OCI-LY1 (cell line): ENCODE results near the gene FAM174A.
"Not testable (repeated sequence)": the region's sequence is repeated elsewhere in the genome, so short reads cannot be mapped to it uniquely, and the experiment has no call there.

Experiments used
- H2AFZ ChIP-seq: fragments of 200-600 bp; sonication (generic), shearing (Covaris generic); 2 replicates; pipeline ENCODE4 v1.6.0; 2014; ENCODE audit warnings: antibody characterized with exemption, mild to moderate bottlenecking, low read length
- H3F3A ChIP-seq: fragments of 200-600 bp; sonication (generic), shearing (Covaris generic); 2 replicates; pipeline ENCODE4 v1.6.0; 2014; ENCODE audit warnings: mild to moderate bottlenecking, antibody characterized with exemption, low read length, moderate library complexity; ENCODE audit not compliant: insufficient read depth
- H3K27ac ChIP-seq: fragments of 200-600 bp; sonication (generic); 2 replicates; pipeline ENCODE4 v1.5.1; 2014; ENCODE audit warnings: low read length, mixed run types, mild to moderate bottlenecking, low read depth; ENCODE audit not compliant: poor library complexity, severe bottlenecking
- H3K27me3 ChIP-seq: fragments of 200-600 bp; sonication (generic); 2 replicates; pipeline ENCODE4 v1.6.0; 2014; ENCODE audit warnings: antibody characterized with exemption, mild to moderate bottlenecking, low read length, moderate library complexity; ENCODE audit not compliant: insufficient read depth
- H3K36me3 ChIP-seq: fragments of 200-600 bp; sonication (generic); 2 replicates; pipeline ENCODE4 v1.6.1; 2014; ENCODE audit warnings: mild to moderate bottlenecking, antibody characterized with exemption, low read length, moderate library complexity, mixed read lengths; ENCODE audit not compliant: insufficient read depth
- H3K4me1 ChIP-seq: fragments of 200-600 bp; sonication (generic); 2 replicates; pipeline ENCODE4 v1.5.1; 2014; ENCODE audit warnings: mild to moderate bottlenecking, low read length, moderate library complexity; ENCODE audit not compliant: insufficient read depth, severe bottlenecking
- H3K4me2 ChIP-seq: fragments of 200-600 bp; sonication (generic), shearing (Covaris generic); 2 replicates; pipeline ENCODE4 v1.6.1; 2014; ENCODE audit warnings: low read length
- H3K4me3 ChIP-seq: fragments of 200-600 bp; sonication (generic); 2 replicates; pipeline ENCODE4 v1.5.1; 2014; ENCODE audit warnings: low read length, low read depth, mild to moderate bottlenecking, mixed read lengths; ENCODE audit not compliant: poor library complexity, severe bottlenecking
- H3K79me2 ChIP-seq: fragments of 200-600 bp; shearing (Covaris generic); 2 replicates; pipeline ENCODE4 v1.6.1; 2016; ENCODE audit warnings: mixed run types, low read length, mixed read lengths; ENCODE audit not compliant: insufficient read depth
- H3K9ac ChIP-seq: fragments of 200-600 bp; sonication (generic), shearing (Covaris generic); 2 replicates; pipeline ENCODE4 v1.6.1; 2014; ENCODE audit warnings: mild to moderate bottlenecking, low read length, mixed read lengths
- H3K9me2 ChIP-seq: fragments of 200-600 bp; sonication (generic), shearing (Covaris generic); 2 replicates; pipeline ENCODE4 v1.6.1; 2014; ENCODE audit warnings: low read depth, mild to moderate bottlenecking, low read length, mixed read lengths
- H3K9me3 ChIP-seq: fragments of 200-600 bp; shearing (Covaris generic); 2 replicates; pipeline ENCODE4 v1.6.1; 2014; ENCODE audit warnings: low read length, mixed read lengths
- H4K20me1 ChIP-seq: fragments of 200-600 bp; sonication (generic), shearing (Covaris generic); 2 replicates; pipeline ENCODE4 v1.6.0; 2016; ENCODE audit warnings: mild to moderate bottlenecking, low read length; ENCODE audit not compliant: insufficient read depth
- EZH2 ChIP-seq: fragments of 200-600 bp; sonication (generic), shearing (Covaris generic); IDR thresholded peaks from 2 replicates; pipeline ENCODE4 v1.8.0; 2017; ENCODE audit warnings: borderline replicate concordance, mixed run types, mild to moderate bottlenecking, antibody characterized with exemption, low read length, moderate library complexity, mixed read lengths
- TF ChIP-seq, protein P1 (sequence below): fragments of 200-600 bp; sonication (generic), shearing (Covaris generic); IDR thresholded peaks from 2 replicates; pipeline ENCODE4 v1.5.1; 2017; ENCODE audit warnings: mild to moderate bottlenecking, antibody characterized with exemption, low read length, moderate library complexity, mixed read lengths

Gene FAM174A

GRCh38 chr5:100600298-100600994, 65.3 kb downstream of the FAM174A start:
- no peaks in the 10 kb centered on the region for H3K9me2 ChIP-seq

DNA sequence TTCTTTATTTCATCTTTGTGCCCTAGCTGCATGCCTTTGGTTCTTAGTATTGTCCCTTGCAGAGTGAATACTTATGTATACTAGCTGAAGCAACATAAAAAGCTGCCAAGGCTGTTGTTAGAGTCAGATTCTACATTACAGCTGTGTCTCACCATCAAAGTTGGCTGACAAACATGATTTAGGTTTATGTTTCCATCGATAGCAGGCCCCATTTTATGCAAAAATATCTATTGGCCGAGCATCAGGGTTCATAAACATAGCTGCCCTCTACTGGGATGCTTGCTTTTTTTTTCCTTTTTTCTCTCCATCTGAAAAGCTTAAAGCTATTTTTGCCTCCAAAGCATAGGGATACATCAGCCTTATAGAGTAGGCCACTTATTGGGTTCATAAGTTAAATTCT, 68.0 kb downstream of the FAM174A start:
- H3K9ac ChIP-seq, result no peak overlapping the region
- H3K9me2 ChIP-seq, result no peaks in the 10 kb centered on the region
- no peaks in the 10 kb centered on the region for H3K4me1 ChIP-seq
- H3K4me3 ChIP-seq, result no peak overlapping the region
- no peaks in the 10 kb centered on the region for H3K9me3 ChIP-seq
- no peaks in the 10 kb centered on the region for H4K20me1 ChIP-seq
- no peak overlapping the region for H2AFZ ChIP-seq
- no peak overlapping the region for H3K27ac ChIP-seq
- H3K4me2 ChIP-seq, result no peak overlapping the region
- H3K27me3 ChIP-seq, result 0 out of 2 replicates have a peak, but pooled peaks cover 3% of the 10 kb centered on the region
- H3K36me3 ChIP-seq, result no peaks in the 10 kb centered on the region
- no peak for TF ChIP-seq EZH2
- TF ChIP-seq, protein P1, sequence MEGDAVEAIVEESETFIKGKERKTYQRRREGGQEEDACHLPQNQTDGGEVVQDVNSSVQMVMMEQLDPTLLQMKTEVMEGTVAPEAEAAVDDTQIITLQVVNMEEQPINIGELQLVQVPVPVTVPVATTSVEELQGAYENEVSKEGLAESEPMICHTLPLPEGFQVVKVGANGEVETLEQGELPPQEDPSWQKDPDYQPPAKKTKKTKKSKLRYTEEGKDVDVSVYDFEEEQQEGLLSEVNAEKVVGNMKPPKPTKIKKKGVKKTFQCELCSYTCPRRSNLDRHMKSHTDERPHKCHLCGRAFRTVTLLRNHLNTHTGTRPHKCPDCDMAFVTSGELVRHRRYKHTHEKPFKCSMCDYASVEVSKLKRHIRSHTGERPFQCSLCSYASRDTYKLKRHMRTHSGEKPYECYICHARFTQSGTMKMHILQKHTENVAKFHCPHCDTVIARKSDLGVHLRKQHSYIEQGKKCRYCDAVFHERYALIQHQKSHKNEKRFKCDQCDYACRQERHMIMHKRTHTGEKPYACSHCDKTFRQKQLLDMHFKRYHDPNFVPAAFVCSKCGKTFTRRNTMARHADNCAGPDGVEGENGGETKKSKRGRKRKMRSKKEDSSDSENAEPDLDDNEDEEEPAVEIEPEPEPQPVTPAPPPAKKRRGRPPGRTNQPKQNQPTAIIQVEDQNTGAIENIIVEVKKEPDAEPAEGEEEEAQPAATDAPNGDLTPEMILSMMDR, result no peak
- no peaks in the 10 kb centered on the region for H3F3A ChIP-seq
- no peaks in the 10 kb centered on the region for H3K79me2 ChIP-seq

More at GRCh38 chr5:100600298-100600994, 65.3 kb downstream of the FAM174A start:
- H3K9me3 ChIP-seq, result no peaks in the 10 kb centered on the region
- H2AFZ ChIP-seq, result no peak overlapping the region
- H3F3A ChIP-seq, result no peaks in the 10 kb centered on the region
- TF ChIP-seq EZH2, result no peak
- TF ChIP-seq, protein P1, result no peak
- no peak overlapping the region for H3K4me3 ChIP-seq
- H3K4me1 ChIP-seq, result no peaks in the 10 kb centered on the region
- no peaks in the 10 kb centered on the region for H3K36me3 ChIP-seq
- H3K27ac ChIP-seq, result no peak overlapping the region
- H3K27me3 ChIP-seq, result 0 out of 2 replicates have a peak, but pooled peaks cover 3% of the 10 kb centered on the region
- no peaks in the 10 kb centered on the region for H3K79me2 ChIP-seq
- no peak overlapping the region for H3K4me2 ChIP-seq
- H3K9ac ChIP-seq, result no peak overlapping the region
- no peaks in the 10 kb centered on the region for H4K20me1 ChIP-seq

- not testable (repeated sequence) for H3K4me2 ChIP-seq, H3K27me3 ChIP-seq, H3K9ac ChIP-seq, H3K9me2 ChIP-seq, H3K4me3 ChIP-seq, H4K20me1 ChIP-seq, H3K9me3 ChIP-seq, H3K79me2 ChIP-seq, H3F3A ChIP-seq, H3K4me1 ChIP-seq, H3K27ac ChIP-seq, H3K36me3 ChIP-seq, H2AFZ ChIP-seq
Observed at GRCh38 chr5:100604021-100604420, 68.8 kb downstream of the FAM174A start.

GRCh38 chr5:100609594-100609993, 74.4 kb downstream of the FAM174A start:
- H2AFZ ChIP-seq, result no peak overlapping the region
- no peaks in the 10 kb centered on the region for H3K79me2 ChIP-seq
- no peak overlapping the region for H3K4me3 ChIP-seq
- no peaks in the 10 kb centered on the region for H3F3A ChIP-seq
- H3K9ac ChIP-seq, result no peak overlapping the region
- no peaks in the 10 kb centered on the region for H4K20me1 ChIP-seq
- H3K9me2 ChIP-seq, result no peaks in the 10 kb centered on the region
- no peaks in the 10 kb centered on the region for H3K27me3 ChIP-seq
- H3K4me1 ChIP-seq, result no peaks in the 10 kb centered on the region
- no peak overlapping the region for H3K27ac ChIP-seq
- H3K9me3 ChIP-seq, result no peaks in the 10 kb centered on the region
- no peaks in the 10 kb centered on the region for H3K36me3 ChIP-seq
- no peak overlapping the region for H3K4me2 ChIP-seq
- no peak for TF ChIP-seq EZH2
- TF ChIP-seq, protein P1, result no peak
